Right lobe of liver (tissue), 4 donors: ENCODE measurements around the gene BACH2.

Experiments used
- CTCF ChIP-seq, 4 donors: fragments of 200-600 bp in 3 of 4; fragments of 450-650 bp in 1 of 4; IDR thresholded peaks; one replicate each; pipeline versions ENCODE4 v1.5.1 to v1.8.0; 2016 to 2022; ENCODE audit warnings: antibody characterized with exemption in 4 of 4, mild to moderate bottlenecking in 2 of 4
- POLR2A ChIP-seq: fragments of 450-650 bp; IDR thresholded peaks from one replicate; pipeline ENCODE4 v1.6.1; 2017; ENCODE audit warnings: antibody characterized with exemption, mild to moderate bottlenecking
- donor health status: DM: no; HTN: no; CAD: no.
- donor health status: DM: no; HTN: no; CAD: no.
- donor health status: DM: no; HTN: yes; CAD: no.

GRCh38 chr6:90190131-90190530, 106.5 kb downstream of the BACH2 start:
- TF ChIP-seq CTCF (IDR thresholded peaks at IDR 0.05) (no peak), POLR2A (no peak)
